HEK293 (cell line): ENCODE data around the gene MPP7.

Experiments
- CTCF ChIA-PET: fragments of 350-600 bp; formaldehyde crosslinking; extraction: SDS; loops from one replicate; lab custom pipeline; 2021; ENCODE audit warnings: antibody characterized with exemption; lab: Yijun Ruan, JAX
- POLR2A ChIA-PET: fragments of 300-600 bp; formaldehyde crosslinking; extraction: SDS; loops from one replicate; lab custom pipeline; 2020; ENCODE audit warnings: antibody characterized with exemption, inconsistent platforms; lab: Yijun Ruan, JAX
- H3K27ac ChIP-seq: fragments of 200-500 bp; sonication (Bioruptor generic); 2 replicates; pipeline ENCODE4 v1.5.1; 2014; ENCODE audit warnings: low read depth, low read length, control low read depth, inconsistent platforms; ENCODE audit errors: extremely low read depth
- H3K36me3 ChIP-seq, 2 experiments: fragments of 200-500 bp in 1 of 2; sonication (Bioruptor generic) in 1 of 2; 1 replicate in 1 of 2; 2 replicates in 1 of 2; pipeline ENCODE4 v1.5.1; 2014 to 2017; ENCODE audit warnings: inconsistent platforms in 2 of 2, low read length in 2 of 2; ENCODE audit not compliant: control insufficient read depth in 2 of 2, insufficient read depth in 1 of 2
- H3K4me1 ChIP-seq: fragments of 200-500 bp; sonication (Bioruptor generic); 2 replicates; pipeline ENCODE4 v1.5.1; 2014; ENCODE audit warnings: mild to moderate bottlenecking, low read length, inconsistent platforms; ENCODE audit not compliant: control insufficient read depth, insufficient read depth
- H3K4me3 ChIP-seq: 2 replicates; pipeline ENCODE4 v1.5.1; 2011; ENCODE audit warnings: low read depth, mild to moderate bottlenecking, control low read depth, low read length, moderate library complexity
- H3K9me3 ChIP-seq: fragments of 200-500 bp; sonication (Bioruptor generic); 2 replicates; pipeline ENCODE4 v1.5.1; 2014; ENCODE audit warnings: low read depth, low read length, inconsistent platforms; ENCODE audit not compliant: control insufficient read depth, insufficient read depth
- GLIS1 ChIP-seq: fragments of 450-650 bp; formaldehyde crosslinking; IDR thresholded peaks from 2 replicates; pipeline ENCODE4 v1.5.1; 2016; ENCODE audit warnings: missing biosample characterization, missing genetic modification characterization
- MZF1 ChIP-seq: fragments of 450-650 bp; formaldehyde crosslinking; IDR thresholded peaks from 2 replicates; pipeline ENCODE4 v1.5.1; 2017; ENCODE audit warnings: missing biosample characterization, missing genetic modification characterization, borderline replicate concordance
- SP7 ChIP-seq: fragments of 450-650 bp; formaldehyde crosslinking; IDR thresholded peaks from 2 replicates; pipeline ENCODE4 v1.5.1; 2016; ENCODE audit warnings: missing biosample characterization, missing genetic modification characterization
- ZBTB20 ChIP-seq: fragments of 450-650 bp; formaldehyde crosslinking; IDR thresholded peaks from 2 replicates; pipeline ENCODE4 v1.5.1; 2016; ENCODE audit warnings: missing biosample characterization, missing genetic modification characterization
- ZBTB48 ChIP-seq: fragments of 450-650 bp; formaldehyde crosslinking; IDR thresholded peaks from 2 replicates; pipeline ENCODE4 v1.5.1; 2016; ENCODE audit warnings: missing biosample characterization, missing genetic modification characterization
- ZFP37 ChIP-seq: fragments of 450-650 bp; formaldehyde crosslinking; IDR thresholded peaks from 2 replicates; pipeline ENCODE4 v1.5.1; 2016; ENCODE audit warnings: missing biosample characterization, missing genetic modification characterization
- ZFP41 ChIP-seq: fragments of 450-650 bp; formaldehyde crosslinking; IDR thresholded peaks from 2 replicates; pipeline ENCODE4 v1.5.1; 2016; ENCODE audit warnings: missing biosample characterization, missing genetic modification characterization, borderline replicate concordance
- ZFP69B ChIP-seq: fragments of 450-650 bp; formaldehyde crosslinking; IDR thresholded peaks from 2 replicates; pipeline ENCODE4 v1.5.1; 2016; ENCODE audit warnings: missing biosample characterization, missing genetic modification characterization
- ZNF114 ChIP-seq: fragments of 450-650 bp; formaldehyde crosslinking; IDR thresholded peaks from 2 replicates; pipeline ENCODE4 v1.5.0; 2017; ENCODE audit warnings: missing biosample characterization, missing genetic modification characterization
- ZNF155 ChIP-seq: fragments of 450-650 bp; formaldehyde crosslinking; IDR thresholded peaks from 2 replicates; pipeline ENCODE4 v1.5.1; 2016; ENCODE audit warnings: missing biosample characterization, missing genetic modification characterization
- ZNF16 ChIP-seq: fragments of 450-650 bp; formaldehyde crosslinking; IDR thresholded peaks from 2 replicates; pipeline ENCODE4 v1.5.1; 2016; ENCODE audit warnings: low read depth, missing biosample characterization, missing genetic modification characterization
- ZNF223 ChIP-seq: fragments of 450-650 bp; formaldehyde crosslinking; IDR thresholded peaks from 2 replicates; pipeline ENCODE4 v1.5.1; 2016; ENCODE audit warnings: missing biosample characterization, missing genetic modification characterization
- ZNF324 ChIP-seq: fragments of 450-650 bp; formaldehyde crosslinking; IDR thresholded peaks from 2 replicates; pipeline ENCODE4 v1.5.1; 2016; ENCODE audit warnings: missing biosample characterization, missing genetic modification characterization
- ZNF473 ChIP-seq: fragments of 450-650 bp; formaldehyde crosslinking; IDR thresholded peaks from 2 replicates; pipeline ENCODE4 v1.5.1; 2017; ENCODE audit warnings: missing biosample characterization, missing genetic modification characterization
- ZNF549 ChIP-seq: fragments of 450-650 bp; IDR thresholded peaks from 2 replicates; pipeline ENCODE4 v1.5.1; 2018; ENCODE audit warnings: missing biosample characterization, missing genetic modification characterization, mild to moderate bottlenecking, inconsistent platforms, moderate library complexity
- ZNF560 ChIP-seq: fragments of 450-650 bp; formaldehyde crosslinking; IDR thresholded peaks from 2 replicates; pipeline ENCODE4 v1.5.1; 2017; ENCODE audit warnings: missing biosample characterization, missing genetic modification characterization, borderline replicate concordance
- ZNF571 ChIP-seq: fragments of 450-650 bp; formaldehyde crosslinking; IDR thresholded peaks from 2 replicates; pipeline ENCODE4 v1.5.0; 2017; ENCODE audit warnings: missing biosample characterization, missing genetic modification characterization
- ZNF660 ChIP-seq: fragments of 450-650 bp; IDR thresholded peaks from 2 replicates; pipeline ENCODE4 v1.5.1; 2018; ENCODE audit warnings: missing biosample characterization, mild to moderate bottlenecking, missing genetic modification characterization
- ZNF670 ChIP-seq: fragments of 450-650 bp; formaldehyde crosslinking; IDR thresholded peaks from 2 replicates; pipeline ENCODE4 v1.5.1; 2016; ENCODE audit warnings: missing biosample characterization, missing genetic modification characterization, low read depth
- ZNF76 ChIP-seq: fragments of 450-650 bp; formaldehyde crosslinking; IDR thresholded peaks from 2 replicates; pipeline ENCODE4; 2016; ENCODE audit warnings: low read depth, missing biosample characterization, missing genetic modification characterization, borderline replicate concordance
- ZSCAN5A ChIP-seq: fragments of 450-650 bp; formaldehyde crosslinking; IDR thresholded peaks from 2 replicates; pipeline ENCODE4 v1.5.1; 2016; ENCODE audit warnings: missing biosample characterization, missing genetic modification characterization
- TF ChIP-seq, protein P1 (sequence below): fragments of 450-650 bp; formaldehyde crosslinking; IDR thresholded peaks from 2 replicates; pipeline ENCODE4 v1.5.1; 2017; ENCODE audit warnings: missing biosample characterization, missing genetic modification characterization
- TF ChIP-seq, protein P2 (sequence below): fragments of 450-650 bp; formaldehyde crosslinking; IDR thresholded peaks from 2 replicates; pipeline ENCODE4 v1.5.1; 2016; ENCODE audit warnings: missing biosample characterization, missing genetic modification characterization, borderline replicate concordance
- TF ChIP-seq, protein P3 (sequence below): fragments of 450-650 bp; formaldehyde crosslinking; IDR thresholded peaks from 2 replicates; pipeline ENCODE4 v1.5.1; 2016; ENCODE audit warnings: missing biosample characterization, missing genetic modification characterization

The MPP7 gene

GRCh38 chr10:28343987-28344895 is 41.4 kb upstream of the MPP7 start:
- H3K36me3 ChIP-seq: no peaks in the 10 kb centered on the region
- no peak overlapping the region for H3K4me3 ChIP-seq
- no peak overlapping the region for H3K27ac ChIP-seq
- POLR2A ChIA-PET: no interaction called here
- no peaks in the 10 kb centered on the region for H3K4me1 ChIP-seq
- CTCF ChIA-PET: interaction anchor here (0.6 to 1.5 kb wide), 2 partner anchors 50 to 558 kb away, joined by 3 to 5 read pairs; no protein-coding TSS in a partner anchor
- TF ChIP-seq ZNF660: no peak
- no peak for TF ChIP-seq ZSCAN5A
- TF ChIP-seq, protein P1, sequence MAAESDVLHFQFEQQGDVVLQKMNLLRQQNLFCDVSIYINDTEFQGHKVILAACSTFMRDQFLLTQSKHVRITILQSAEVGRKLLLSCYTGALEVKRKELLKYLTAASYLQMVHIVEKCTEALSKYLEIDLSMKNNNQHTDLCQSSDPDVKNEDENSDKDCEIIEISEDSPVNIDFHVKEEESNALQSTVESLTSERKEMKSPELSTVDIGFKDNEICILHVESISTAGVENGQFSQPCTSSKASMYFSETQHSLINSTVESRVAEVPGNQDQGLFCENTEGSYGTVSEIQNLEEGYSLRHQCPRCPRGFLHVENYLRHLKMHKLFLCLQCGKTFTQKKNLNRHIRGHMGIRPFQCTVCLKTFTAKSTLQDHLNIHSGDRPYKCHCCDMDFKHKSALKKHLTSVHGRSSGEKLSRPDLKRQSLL: no peak
- no peak for TF ChIP-seq ZNF114 (tag by site-specific recombination)
- no peak for TF ChIP-seq ZNF324 (tag by site-specific recombination)
- TF ChIP-seq ZNF155 (tag by site-specific recombination): no peak
- no peak for TF ChIP-seq ZNF16 (tag by site-specific recombination)
- no peak for TF ChIP-seq ZFP37 (tag by site-specific recombination)
- TF ChIP-seq MZF1 (tag by site-specific recombination): no peak
- no peak for TF ChIP-seq GLIS1 (tag by site-specific recombination)
- TF ChIP-seq, protein P2, sequence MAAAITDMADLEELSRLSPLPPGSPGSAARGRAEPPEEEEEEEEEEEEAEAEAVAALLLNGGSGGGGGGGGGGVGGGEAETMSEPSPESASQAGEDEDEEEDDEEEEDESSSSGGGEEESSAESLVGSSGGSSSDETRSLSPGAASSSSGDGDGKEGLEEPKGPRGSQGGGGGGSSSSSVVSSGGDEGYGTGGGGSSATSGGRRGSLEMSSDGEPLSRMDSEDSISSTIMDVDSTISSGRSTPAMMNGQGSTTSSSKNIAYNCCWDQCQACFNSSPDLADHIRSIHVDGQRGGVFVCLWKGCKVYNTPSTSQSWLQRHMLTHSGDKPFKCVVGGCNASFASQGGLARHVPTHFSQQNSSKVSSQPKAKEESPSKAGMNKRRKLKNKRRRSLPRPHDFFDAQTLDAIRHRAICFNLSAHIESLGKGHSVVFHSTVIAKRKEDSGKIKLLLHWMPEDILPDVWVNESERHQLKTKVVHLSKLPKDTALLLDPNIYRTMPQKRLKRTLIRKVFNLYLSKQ: no peak
- no peak for TF ChIP-seq ZNF223 (tag by site-specific recombination)
- TF ChIP-seq ZBTB48 (tag by site-specific recombination): no peak
- TF ChIP-seq ZBTB20: no peak
- no peak for TF ChIP-seq ZFP69B (tag by site-specific recombination)
- H3K9me3 ChIP-seq: no peaks in the 10 kb centered on the region

DNA sequence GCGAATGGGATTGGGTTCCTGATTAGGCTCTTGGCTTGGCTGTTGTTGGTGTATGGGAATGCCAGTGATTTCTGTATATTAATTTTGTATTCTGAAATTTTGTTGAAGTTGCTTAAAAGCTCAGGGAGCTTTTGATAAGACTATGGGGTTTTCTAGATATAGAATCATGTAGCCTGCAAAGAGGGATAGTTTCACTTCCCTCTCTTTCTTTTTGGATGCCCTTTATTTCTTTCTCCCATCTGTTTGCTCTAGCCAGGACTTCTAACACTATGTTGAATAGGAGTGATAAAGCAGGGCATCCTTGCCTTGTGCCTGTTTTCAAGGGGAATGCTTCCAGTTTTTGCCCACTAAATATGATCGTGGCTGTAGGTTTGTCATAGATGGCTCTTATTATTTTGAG is 40.4 kb upstream of the MPP7 start:
- POLR2A ChIA-PET: no interaction called here
- CTCF ChIA-PET: interaction anchor here (0.8 to 1.5 kb wide), 2 partner anchors 36 to 51 kb away, joined by 3 to 5 read pairs; no protein-coding TSS in a partner anchor
- Histone ChIP-seq H3K9me3 (no peaks in the 10 kb centered on the region), H3K27ac (no peak overlapping the region), H3K36me3 (no peaks in the 10 kb centered on the region), H3K4me3 (no peak overlapping the region), H3K4me1 (no peaks in the 10 kb centered on the region)
- TF ChIP-seq MZF1 (tag by site-specific recombination): no peak
- no peak for TF ChIP-seq ZNF560 (tag by site-specific recombination)
- TF ChIP-seq ZNF76: no peak
- TF ChIP-seq ZFP41: no peak
- no peak for TF ChIP-seq ZNF571 (tag by site-specific recombination)
- TF ChIP-seq SP7 (tag by site-specific recombination): no peak
- TF ChIP-seq ZNF670: no peak
- TF ChIP-seq ZNF473 (tag by site-specific recombination): no peak
- no peak for TF ChIP-seq ZNF549 (tag by site-specific recombination)
- TF ChIP-seq, protein P3, sequence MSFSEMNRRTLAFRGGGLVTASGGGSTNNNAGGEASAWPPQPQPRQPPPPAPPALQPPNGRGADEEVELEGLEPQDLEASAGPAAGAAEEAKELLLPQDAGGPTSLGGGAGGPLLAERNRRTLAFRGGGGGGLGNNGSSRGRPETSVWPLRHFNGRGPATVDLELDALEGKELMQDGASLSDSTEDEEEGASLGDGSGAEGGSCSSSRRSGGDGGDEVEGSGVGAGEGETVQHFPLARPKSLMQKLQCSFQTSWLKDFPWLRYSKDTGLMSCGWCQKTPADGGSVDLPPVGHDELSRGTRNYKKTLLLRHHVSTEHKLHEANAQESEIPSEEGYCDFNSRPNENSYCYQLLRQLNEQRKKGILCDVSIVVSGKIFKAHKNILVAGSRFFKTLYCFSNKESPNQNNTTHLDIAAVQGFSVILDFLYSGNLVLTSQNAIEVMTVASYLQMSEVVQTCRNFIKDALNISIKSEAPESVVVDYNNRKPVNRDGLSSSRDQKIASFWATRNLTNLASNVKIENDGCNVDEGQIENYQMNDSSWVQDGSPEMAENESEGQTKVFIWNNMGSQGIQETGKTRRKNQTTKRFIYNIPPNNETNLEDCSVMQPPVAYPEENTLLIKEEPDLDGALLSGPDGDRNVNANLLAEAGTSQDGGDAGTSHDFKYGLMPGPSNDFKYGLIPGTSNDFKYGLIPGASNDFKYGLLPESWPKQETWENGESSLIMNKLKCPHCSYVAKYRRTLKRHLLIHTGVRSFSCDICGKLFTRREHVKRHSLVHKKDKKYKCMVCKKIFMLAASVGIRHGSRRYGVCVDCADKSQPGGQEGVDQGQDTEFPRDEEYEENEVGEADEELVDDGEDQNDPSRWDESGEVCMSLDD: no peak
